ENCODE measurements around the gene TRIM3. TPM values are rescaled to one million over a fixed set of nuclear protein-coding genes. Genes with fewer than 3 reads are reported as not detected.

Gene TRIM3
- total and polyA plus RNA-seq, 2 of the 4 experiments (the other 2 are of a cell fraction) = 13.8 to 22.3 TPM

- Histone ChIP-seq H2AFZ (replicated peaks; ENCODE audit: low read length, poor library complexity) (no peak overlapping the region), H3K4me1 (ENCODE audit: control insufficient read depth, insufficient read depth, low read length) (peaks cover 4% of the 10 kb centered on the region), H4K5ac (ENCODE audit: low read depth, low read length) (no peak overlapping the region), H4K8ac (ENCODE audit: low read depth in 2 of 2, low read length in 2 of 2) (no peak overlapping the region), H3K23ac (ENCODE audit: low read depth, low read length) (no peak overlapping the region), H2BK120ac (ENCODE audit: low read depth, low read length) (no peak overlapping the region), H3K4me2 (ENCODE audit: low read depth, low read length) (no peak overlapping the region), H2AK5ac (ENCODE audit: low read depth, low read length) (no peak overlapping the region), H3K79me1 (ENCODE audit: low read depth in 1 of 2, low read length in 2 of 2) (peaks cover 33 to 44% of the 10 kb centered on the region in 2 experiments), H3K18ac (ENCODE audit: low read depth, low read length) (no peak overlapping the region), H3K9me1 (ENCODE audit: insufficient read depth, low read length) (no peaks in the 10 kb centered on the region), H2AK9ac (replicated peaks; ENCODE audit: low read depth, low read length, poor library complexity) (no peak overlapping the region), H3K56ac (ENCODE audit: extremely low read depth, insufficient read depth, low read length) (no peak overlapping the region), H3K4me3 (ENCODE audit: insufficient read depth, low read depth, low read length) (no peak overlapping the region), H4K20me1 (ENCODE audit: insufficient read depth, low read length) (peaks cover 10% of the 10 kb centered on the region), H3K36me3 (ENCODE audit: control insufficient read depth, insufficient read depth, low read length) (peaks cover 10% of the 10 kb centered on the region), H3K27ac (ENCODE audit: insufficient read depth, low read length) (no peak overlapping the region), H2BK20ac (ENCODE audit: low read depth, low read length) (no peak overlapping the region), H3K9me3 (ENCODE audit: control insufficient read depth, insufficient read depth, low read length) (no peaks in the 10 kb centered on the region), H4K91ac (ENCODE audit: insufficient read depth, low read depth, low read length) (no peak overlapping the region), H3K14ac (replicated peaks; ENCODE audit: low read depth, low read length) (no peak overlapping the region), H3K27me3 (ENCODE audit: control insufficient read depth, insufficient read depth, low read length) (no peaks in the 10 kb centered on the region), H3K9ac (ENCODE audit: low read depth, low read length) (no peak overlapping the region), H2BK5ac (ENCODE audit: low read depth, low read length, poor library complexity, severe bottlenecking) (no peak overlapping the region), H2BK15ac (ENCODE audit: low read depth, low read length) (no peak overlapping the region), H3K4ac (ENCODE audit: low read depth, low read length) (no peak overlapping the region)
- POLR2A ChIA-PET (ENCODE audit: unreplicated experiment) = no interaction called here
- in situ Hi-C loops (cut with MboI; ENCODE audit: low sequenced_read_pairs) = no loop called here
- BruUV-seq (replicated peaks) = no TSS peak
- intact Hi-C loops (cut with micrococcal nuclease) = no loop called here
- no peak for ATAC-seq (ENCODE audit: low read depth)
- TF ChIP-seq, protein P1, sequence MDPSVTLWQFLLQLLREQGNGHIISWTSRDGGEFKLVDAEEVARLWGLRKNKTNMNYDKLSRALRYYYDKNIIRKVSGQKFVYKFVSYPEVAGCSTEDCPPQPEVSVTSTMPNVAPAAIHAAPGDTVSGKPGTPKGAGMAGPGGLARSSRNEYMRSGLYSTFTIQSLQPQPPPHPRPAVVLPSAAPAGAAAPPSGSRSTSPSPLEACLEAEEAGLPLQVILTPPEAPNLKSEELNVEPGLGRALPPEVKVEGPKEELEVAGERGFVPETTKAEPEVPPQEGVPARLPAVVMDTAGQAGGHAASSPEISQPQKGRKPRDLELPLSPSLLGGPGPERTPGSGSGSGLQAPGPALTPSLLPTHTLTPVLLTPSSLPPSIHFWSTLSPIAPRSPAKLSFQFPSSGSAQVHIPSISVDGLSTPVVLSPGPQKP (IDR thresholded peaks at IDR 0.05; ENCODE audit: borderline replicate concordance, low read depth, low read length) = no peak
- TF ChIP-seq BHLHE40 (IDR thresholded peaks at IDR 0.05; ENCODE audit: low read depth, low read length) (no peak), RCOR1 (IDR thresholded peaks at IDR 0.05; ENCODE audit: insufficient replicate concordance, low read length) (no peak), FOS (IDR thresholded peaks at IDR 0.05; ENCODE audit: low read depth, low read length) (no peak), CEBPB (IDR thresholded peaks at IDR 0.05; ENCODE audit: low read depth, low read length) (no peak), RAD21 (IDR thresholded peaks at IDR 0.05; ENCODE audit: low read length) (no peak), USF2 (IDR thresholded peaks at IDR 0.05; ENCODE audit: low read depth, low read length) (no peak), MAZ (IDR thresholded peaks at IDR 0.05; ENCODE audit: borderline replicate concordance, low read depth, low read length) (no peak), SMC3 (IDR thresholded peaks at IDR 0.05; ENCODE audit: low read depth, low read length) (no peak), MAFK (IDR thresholded peaks at IDR 0.05; ENCODE audit: low read depth, low read length) (no peak), RFX5 (IDR thresholded peaks at IDR 0.05; ENCODE audit: low read depth, low read length) (no peak), CHD1 (IDR thresholded peaks at IDR 0.05; ENCODE audit: low read depth, low read length) (no peak), POLR2A (IDR thresholded peaks at IDR 0.05; ENCODE audit: low read depth, low read length) (no peak), MXI1 (IDR thresholded peaks at IDR 0.05; ENCODE audit: borderline replicate concordance, low read depth, low read length) (no peak), NFE2L2 (IDR thresholded peaks at IDR 0.05; ENCODE audit: low read depth, low read length) (no peak)
- TF ChIP-seq, protein P2, sequence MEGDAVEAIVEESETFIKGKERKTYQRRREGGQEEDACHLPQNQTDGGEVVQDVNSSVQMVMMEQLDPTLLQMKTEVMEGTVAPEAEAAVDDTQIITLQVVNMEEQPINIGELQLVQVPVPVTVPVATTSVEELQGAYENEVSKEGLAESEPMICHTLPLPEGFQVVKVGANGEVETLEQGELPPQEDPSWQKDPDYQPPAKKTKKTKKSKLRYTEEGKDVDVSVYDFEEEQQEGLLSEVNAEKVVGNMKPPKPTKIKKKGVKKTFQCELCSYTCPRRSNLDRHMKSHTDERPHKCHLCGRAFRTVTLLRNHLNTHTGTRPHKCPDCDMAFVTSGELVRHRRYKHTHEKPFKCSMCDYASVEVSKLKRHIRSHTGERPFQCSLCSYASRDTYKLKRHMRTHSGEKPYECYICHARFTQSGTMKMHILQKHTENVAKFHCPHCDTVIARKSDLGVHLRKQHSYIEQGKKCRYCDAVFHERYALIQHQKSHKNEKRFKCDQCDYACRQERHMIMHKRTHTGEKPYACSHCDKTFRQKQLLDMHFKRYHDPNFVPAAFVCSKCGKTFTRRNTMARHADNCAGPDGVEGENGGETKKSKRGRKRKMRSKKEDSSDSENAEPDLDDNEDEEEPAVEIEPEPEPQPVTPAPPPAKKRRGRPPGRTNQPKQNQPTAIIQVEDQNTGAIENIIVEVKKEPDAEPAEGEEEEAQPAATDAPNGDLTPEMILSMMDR (conservative IDR thresholded peaks at IDR 0.05; ENCODE audit: low read depth, low read length) = no peak
- CTCF ChIA-PET = interaction anchor here (1.5 kb wide), 1 partner anchor 20 kb away, joined by 9 read pairs; no protein-coding TSS in a partner anchor
- dilution Hi-C loops (cut with HindIII; ENCODE audit: low sequenced_read_pairs, unreplicated experiment) = no loop called here
- WGBS, 2 experiments (ENCODE audit: extremely low coverage in 2 of 2, insufficient read length in 1 of 2) = 100% methylated on average over 1 to 2 of the region's 3 CpGs
- DNase-seq = no peak
Measured at GRCh38 chr11:6485661-6486060, 11.9 kb upstream of the TRIM3 start.
